Ishikawa (cell line): ENCODE data around the gene DIAPH2.

Source experiments
- CEBPB ChIP-seq: IDR thresholded peaks from 2 replicates; pipeline ENCODE4 v1.6.1; 2012
- CREB1 ChIP-seq: IDR thresholded peaks from 2 replicates; pipeline ENCODE4 v1.6.1; 2012; ENCODE audit warnings: low read depth
- EGR1 ChIP-seq: IDR thresholded peaks from 2 replicates; pipeline ENCODE4 v1.6.1; 2012
- EP300 ChIP-seq: IDR thresholded peaks from 2 replicates; pipeline ENCODE4 v1.6.1; 2012; ENCODE audit warnings: borderline replicate concordance
- FOXM1 ChIP-seq: IDR thresholded peaks from 2 replicates; pipeline ENCODE4 v1.6.1; 2012; ENCODE audit warnings: low read depth, borderline replicate concordance
- NFIC ChIP-seq: IDR thresholded peaks from 2 replicates; pipeline ENCODE4 v1.6.1; 2012
- RAD21 ChIP-seq: IDR thresholded peaks from 2 replicates; pipeline ENCODE4 v1.6.1; 2012; ENCODE audit warnings: low read depth
- REST ChIP-seq: IDR thresholded peaks from 2 replicates; pipeline ENCODE4 v1.6.1; 2012; ENCODE audit warnings: low read depth, mild to moderate bottlenecking
- TAF1 ChIP-seq: IDR thresholded peaks from 2 replicates; pipeline ENCODE4 v1.6.1; 2012; ENCODE audit warnings: low read depth, mild to moderate bottlenecking
- TEAD4 ChIP-seq: IDR thresholded peaks from 2 replicates; pipeline ENCODE4 v1.6.1; 2012
- YY1 ChIP-seq: IDR thresholded peaks from 2 replicates; pipeline ENCODE4 v1.6.1; 2012; ENCODE audit warnings: low read depth

GRCh38 chrX:97531825-97532224 is 847.2 kb downstream of the DIAPH2 start:
- TF ChIP-seq NFIC (no peak), TEAD4 (no peak), RAD21 (no peak), CEBPB (no peak), YY1 (no peak), EGR1 (no peak), CREB1 (no peak), EP300 (no peak), REST (no peak), FOXM1 (no peak), TAF1 (no peak)
